AG09309 (cell line): Measurements from ENCODE around the gene TSPAN14.

Experiments
- DNase-seq: peaks from one replicate; pipeline ENCODE4 v3.0.0-alpha.2; 2010; ENCODE audit warnings: low read depth
- H3K4me3 ChIP-seq: 2 replicates; pipeline ENCODE4 v1.5.1; 2011; ENCODE audit warnings: mild to moderate bottlenecking, low read depth, low read length, moderate library complexity; ENCODE audit not compliant: control insufficient read depth
- TF ChIP-seq, protein P1 (sequence below): IDR thresholded peaks from 2 replicates; pipeline ENCODE4 v1.5.1; 2011; ENCODE audit warnings: mild to moderate bottlenecking, low read depth, low read length, inconsistent platforms; ENCODE audit not compliant: insufficient read depth, control insufficient read depth; ENCODE audit errors: missing control alignments

Gene TSPAN14

DNA sequence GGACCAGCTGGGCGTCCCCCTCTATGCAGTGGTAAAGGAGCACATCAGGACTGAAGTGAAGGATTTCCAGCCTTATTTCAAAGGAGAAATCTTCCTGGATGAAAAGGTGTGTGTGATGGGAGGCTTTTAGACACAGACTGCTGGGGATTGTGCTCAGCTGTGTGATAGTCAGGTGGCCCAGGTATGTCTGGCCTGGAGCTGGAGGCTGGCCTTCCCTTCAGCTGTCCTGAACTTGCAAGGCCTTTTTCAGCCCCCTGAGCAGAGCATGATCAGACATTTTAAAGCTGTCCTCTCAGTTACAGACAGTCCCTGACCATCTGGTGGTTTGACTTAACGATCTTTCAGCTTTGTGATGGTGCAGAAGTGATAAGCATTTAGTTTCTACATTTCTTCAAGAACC is 28.2 kb upstream of the TSPAN14 start:
- no peak for DNase-seq
- no peak overlapping the region for H3K4me3 ChIP-seq
- TF ChIP-seq, protein P1, sequence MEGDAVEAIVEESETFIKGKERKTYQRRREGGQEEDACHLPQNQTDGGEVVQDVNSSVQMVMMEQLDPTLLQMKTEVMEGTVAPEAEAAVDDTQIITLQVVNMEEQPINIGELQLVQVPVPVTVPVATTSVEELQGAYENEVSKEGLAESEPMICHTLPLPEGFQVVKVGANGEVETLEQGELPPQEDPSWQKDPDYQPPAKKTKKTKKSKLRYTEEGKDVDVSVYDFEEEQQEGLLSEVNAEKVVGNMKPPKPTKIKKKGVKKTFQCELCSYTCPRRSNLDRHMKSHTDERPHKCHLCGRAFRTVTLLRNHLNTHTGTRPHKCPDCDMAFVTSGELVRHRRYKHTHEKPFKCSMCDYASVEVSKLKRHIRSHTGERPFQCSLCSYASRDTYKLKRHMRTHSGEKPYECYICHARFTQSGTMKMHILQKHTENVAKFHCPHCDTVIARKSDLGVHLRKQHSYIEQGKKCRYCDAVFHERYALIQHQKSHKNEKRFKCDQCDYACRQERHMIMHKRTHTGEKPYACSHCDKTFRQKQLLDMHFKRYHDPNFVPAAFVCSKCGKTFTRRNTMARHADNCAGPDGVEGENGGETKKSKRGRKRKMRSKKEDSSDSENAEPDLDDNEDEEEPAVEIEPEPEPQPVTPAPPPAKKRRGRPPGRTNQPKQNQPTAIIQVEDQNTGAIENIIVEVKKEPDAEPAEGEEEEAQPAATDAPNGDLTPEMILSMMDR: no peak

DNA sequence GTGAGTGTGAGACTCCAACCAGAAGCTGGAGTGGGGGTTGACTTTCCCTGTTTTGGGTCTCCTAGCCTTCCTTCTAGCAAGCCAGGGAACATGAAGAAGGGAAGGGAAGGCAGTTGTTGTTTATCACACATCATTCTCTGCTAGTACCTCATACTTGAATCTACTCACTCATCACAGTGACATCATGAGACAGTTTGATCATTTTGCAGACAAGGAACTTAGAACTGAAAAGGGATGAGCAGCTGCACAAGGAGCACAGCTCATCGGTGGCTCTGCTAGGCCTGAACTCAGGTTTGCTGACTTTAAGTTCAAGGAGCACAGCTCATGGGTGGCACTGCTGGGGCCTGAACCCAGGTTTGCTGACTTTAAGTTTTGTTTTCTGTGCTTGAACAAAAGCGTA is 26.6 kb upstream of the TSPAN14 start:
- DNase-seq: no peak
- no peak overlapping the region for H3K4me3 ChIP-seq
- TF ChIP-seq, protein P1: no peak

DNA sequence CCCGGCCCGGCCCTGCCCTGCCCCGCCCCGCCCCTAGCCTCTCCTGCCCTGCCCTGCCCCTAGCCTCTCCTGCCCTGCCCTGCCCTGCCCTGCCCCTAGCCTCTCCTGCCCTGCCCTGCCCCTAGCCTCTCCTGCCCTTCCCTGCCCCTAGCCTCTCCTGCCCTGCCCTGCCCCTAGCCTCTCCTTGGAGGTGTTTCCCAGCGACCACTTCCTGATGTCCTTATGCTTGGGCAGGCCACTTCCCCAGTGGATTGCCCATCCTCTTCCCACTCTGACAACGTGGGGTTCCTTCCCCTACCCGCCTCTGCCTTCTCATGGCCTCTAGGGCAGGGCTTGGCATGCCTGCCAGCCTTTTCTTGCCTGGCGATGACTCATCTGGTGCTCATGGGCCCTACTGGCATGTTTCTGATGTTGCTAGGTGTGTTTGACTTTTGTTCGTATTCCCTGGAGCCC is 24.6 kb upstream of the TSPAN14 start:
- no peak overlapping the region for H3K4me3 ChIP-seq
- no peak for DNase-seq
- TF ChIP-seq, protein P1: no peak

DNA sequence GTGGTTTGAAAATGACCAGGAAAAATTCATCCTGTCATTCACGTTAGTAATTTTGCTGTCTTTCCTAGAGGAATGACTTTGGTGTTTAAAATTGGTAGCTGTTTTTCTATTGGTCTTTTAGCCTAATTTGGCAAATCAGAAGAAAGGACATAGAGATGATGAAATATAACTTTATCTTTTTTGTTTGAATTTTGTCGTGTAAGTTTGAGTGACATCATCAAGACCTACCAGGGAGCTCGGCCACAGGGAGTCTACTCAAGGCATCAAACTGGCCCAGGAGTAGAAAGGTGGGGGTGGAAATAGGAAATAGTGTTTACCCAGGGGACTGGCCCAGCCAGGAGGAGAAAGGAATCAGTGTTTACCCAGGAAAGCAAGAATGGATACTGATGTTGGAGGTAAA is 21.0 kb upstream of the TSPAN14 start:
- H3K4me3 ChIP-seq: no peak overlapping the region
- no peak for DNase-seq
- TF ChIP-seq, protein P1: no peak

DNA sequence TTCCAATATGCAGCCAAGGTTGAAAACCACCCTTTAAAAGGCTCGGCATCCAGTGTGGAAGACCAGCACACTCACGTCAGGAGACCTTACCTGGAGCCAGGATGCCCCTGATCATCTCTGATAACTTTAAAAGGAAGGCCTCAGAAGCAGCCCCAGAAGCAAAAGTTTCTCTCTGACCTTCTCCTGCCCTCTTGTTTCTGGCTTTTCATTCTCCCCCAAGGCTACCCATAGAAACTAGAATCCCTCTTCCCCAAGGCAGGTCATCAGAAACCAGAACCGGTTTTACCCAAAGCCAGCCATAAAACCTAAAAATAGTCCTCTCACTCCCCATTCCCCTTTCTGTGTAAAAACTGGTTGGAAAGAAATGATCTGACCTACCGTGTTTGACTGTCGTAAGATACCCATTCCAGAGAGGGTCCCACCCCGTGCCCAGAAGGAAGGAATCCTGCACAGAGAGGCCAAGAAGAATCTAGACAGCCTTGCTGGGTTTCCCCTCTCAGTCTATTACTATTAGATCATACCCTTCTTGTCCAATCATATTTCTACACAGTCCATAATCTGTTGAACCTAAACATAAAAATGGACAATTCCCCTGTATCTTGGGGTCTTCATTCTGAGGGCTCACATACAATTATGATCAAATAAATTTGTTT is 17.5 kb upstream of the TSPAN14 start:
- H3K4me3 ChIP-seq: no peak overlapping the region
- no peak for DNase-seq
- TF ChIP-seq, protein P1: no peak

DNA sequence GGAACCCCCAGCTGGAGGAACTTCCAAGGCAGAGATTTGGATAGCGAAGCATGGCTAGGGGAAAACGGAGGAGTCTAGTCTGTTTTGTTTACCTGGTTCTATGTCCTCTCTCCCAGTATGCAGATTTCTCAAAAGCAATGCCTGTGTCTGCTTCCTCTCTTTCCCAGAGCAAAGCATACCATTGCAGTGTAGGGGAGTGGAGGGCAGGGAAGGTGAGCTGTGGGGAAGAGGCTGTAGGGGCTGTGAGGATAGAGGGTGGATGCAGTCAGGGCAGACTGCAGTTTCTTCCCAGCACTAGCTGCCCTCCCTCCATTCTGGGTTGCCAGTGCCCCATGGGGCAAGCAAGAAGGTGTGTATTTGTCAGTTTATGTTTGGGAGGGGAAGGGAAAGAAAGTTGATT is 16.9 kb upstream of the TSPAN14 start:
- DNase-seq: no peak
- H3K4me3 ChIP-seq: no peak overlapping the region
- TF ChIP-seq, protein P1: no peak
